ENCODE results near the gene KPNB1. TPM values are rescaled to one million over a fixed set of nuclear protein-coding genes. Genes with fewer than 3 reads are reported as not detected.

The KPNB1 gene
- total and polyA plus RNA-seq, 2 of the 8 experiments (the other 6 are each of a cell fraction or from before 2014, with no cell fraction given) = 171 to 625 TPM

DNA sequence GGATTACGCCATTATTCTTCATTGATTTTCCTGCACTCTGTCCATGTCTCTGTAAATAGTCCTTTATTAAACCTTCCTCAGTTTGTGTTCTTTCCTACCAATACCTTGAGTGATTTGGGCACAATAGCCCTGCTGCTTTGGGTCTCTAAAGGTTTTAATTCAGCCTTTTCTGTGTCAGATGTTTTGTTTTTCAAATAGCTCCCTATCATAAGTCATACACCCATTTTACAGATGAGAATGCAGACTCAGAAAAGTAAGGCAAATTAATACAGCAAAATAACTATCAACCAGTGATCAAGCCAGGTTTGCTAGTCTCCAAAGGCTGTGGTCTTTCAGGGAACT lies 25.0 kb upstream of the KPNB1 start (continued):
- TF ChIP-seq CBX5 (IDR thresholded peaks at IDR 0.05; ENCODE audit: low read depth, low read length) (no peak), SRF (IDR thresholded peaks at IDR 0.05; ENCODE audit: low read depth, low read length) (no peak), BRCA1 (IDR thresholded peaks at IDR 0.05; ENCODE audit: low read depth, low read length) (no peak), MAFK (IDR thresholded peaks at IDR 0.05; ENCODE audit: low read depth, low read length) (no peak), TBP (IDR thresholded peaks at IDR 0.05; ENCODE audit: low read depth, low read length) (no peak), YY1 (IDR thresholded peaks at IDR 0.05; ENCODE audit: low read depth, low read length) (no peak)
